Endothelial cell of umbilical vein (primary cell): ENCODE measurements around the gene LONP1.

ENCODE experiments used
- EZH2 ChIP-seq: IDR thresholded peaks from 2 replicates; pipeline ENCODE4 v1.6.1; 2012; ENCODE audit warnings: borderline replicate concordance, low read depth, mild to moderate bottlenecking, moderate library complexity, low read length, inconsistent platforms; ENCODE audit not compliant: severe bottlenecking
- FOS ChIP-seq: IDR thresholded peaks from 2 replicates; pipeline ENCODE4 v1.6.1; 2011; ENCODE audit warnings: mild to moderate bottlenecking, low read length, moderate library complexity, borderline replicate concordance; ENCODE audit not compliant: insufficient read depth
- GATA2 ChIP-seq: IDR thresholded peaks from 2 replicates; pipeline ENCODE4 v1.7.0; 2011; ENCODE audit warnings: low read depth, mild to moderate bottlenecking, moderate library complexity, mixed read lengths, low read length; ENCODE audit not compliant: insufficient read length, insufficient read depth
- MYC ChIP-seq: IDR thresholded peaks from one replicate; pipeline ENCODE4 v1.6.1; 2011; ENCODE audit warnings: mild to moderate bottlenecking, low read depth, low read length
- POLR2A ChIP-seq: IDR thresholded peaks from 2 replicates; pipeline ENCODE4 v1.6.1; 2012; ENCODE audit warnings: low read depth, mild to moderate bottlenecking, control low read depth, low read length
- TF ChIP-seq, protein P1 (sequence below), 2 donors: IDR thresholded peaks; 1 replicate in 1 of 2; 2 replicates in 1 of 2; pipeline ENCODE4 v1.5.1; 2011; ENCODE audit warnings: low read length in 2 of 2, mild to moderate bottlenecking in 2 of 2, moderate library complexity in 2 of 2, control low read depth in 1 of 2, inconsistent platforms in 1 of 2, low read depth in 1 of 2; ENCODE audit not compliant: insufficient read depth in 1 of 2; ENCODE audit errors: extremely low read depth in 1 of 2
- TF ChIP-seq, protein P2 (sequence below): IDR thresholded peaks from 2 replicates; pipeline ENCODE4 v1.6.1; 2011; ENCODE audit not compliant: insufficient read depth, insufficient read length

DNA sequence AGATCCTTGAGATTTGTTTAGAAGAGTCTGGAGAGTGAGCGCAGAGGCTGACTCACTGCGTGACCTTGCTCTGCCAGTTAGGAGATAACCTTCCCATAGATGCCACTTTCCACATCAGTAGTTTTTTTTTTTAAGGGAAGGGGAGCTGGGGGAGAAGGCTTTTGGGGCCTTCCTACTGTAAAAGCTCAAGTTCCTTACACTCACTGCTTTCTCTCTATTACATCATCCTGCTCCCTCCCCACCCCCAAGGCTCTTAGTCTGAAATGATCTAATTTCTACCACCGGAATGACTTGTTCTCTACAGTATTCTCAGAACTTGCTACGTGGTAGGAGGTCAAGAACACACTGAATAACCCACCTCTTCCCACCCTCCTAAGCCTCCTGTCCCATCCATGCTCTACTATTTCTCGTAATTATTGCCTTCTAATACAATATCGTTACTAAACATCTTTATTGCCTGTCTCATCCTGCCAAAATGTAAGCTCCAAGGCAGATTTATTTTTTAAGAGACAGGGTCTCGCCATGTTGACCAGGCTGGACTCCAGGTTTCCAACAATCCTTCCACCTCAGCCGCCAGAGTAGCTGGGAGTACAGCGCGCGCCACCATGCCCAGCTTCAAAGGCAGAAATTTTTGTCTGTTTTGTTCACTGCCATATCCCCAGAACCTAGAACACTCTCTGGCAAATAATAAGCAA, 1.2 kb downstream of the LONP1 start:
- TF ChIP-seq, protein P1, sequence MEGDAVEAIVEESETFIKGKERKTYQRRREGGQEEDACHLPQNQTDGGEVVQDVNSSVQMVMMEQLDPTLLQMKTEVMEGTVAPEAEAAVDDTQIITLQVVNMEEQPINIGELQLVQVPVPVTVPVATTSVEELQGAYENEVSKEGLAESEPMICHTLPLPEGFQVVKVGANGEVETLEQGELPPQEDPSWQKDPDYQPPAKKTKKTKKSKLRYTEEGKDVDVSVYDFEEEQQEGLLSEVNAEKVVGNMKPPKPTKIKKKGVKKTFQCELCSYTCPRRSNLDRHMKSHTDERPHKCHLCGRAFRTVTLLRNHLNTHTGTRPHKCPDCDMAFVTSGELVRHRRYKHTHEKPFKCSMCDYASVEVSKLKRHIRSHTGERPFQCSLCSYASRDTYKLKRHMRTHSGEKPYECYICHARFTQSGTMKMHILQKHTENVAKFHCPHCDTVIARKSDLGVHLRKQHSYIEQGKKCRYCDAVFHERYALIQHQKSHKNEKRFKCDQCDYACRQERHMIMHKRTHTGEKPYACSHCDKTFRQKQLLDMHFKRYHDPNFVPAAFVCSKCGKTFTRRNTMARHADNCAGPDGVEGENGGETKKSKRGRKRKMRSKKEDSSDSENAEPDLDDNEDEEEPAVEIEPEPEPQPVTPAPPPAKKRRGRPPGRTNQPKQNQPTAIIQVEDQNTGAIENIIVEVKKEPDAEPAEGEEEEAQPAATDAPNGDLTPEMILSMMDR (IDR thresholded peaks at IDR 0.05; ENCODE audit: extremely low read depth in 1 of 2, insufficient read depth in 1 of 2, low read depth in 1 of 2, low read length in 2 of 2), result no peak
- TF ChIP-seq EZH2 (no peak), GATA2 (no peak), MYC (no peak), POLR2A (no peak), FOS (no peak)
- TF ChIP-seq, protein P2, sequence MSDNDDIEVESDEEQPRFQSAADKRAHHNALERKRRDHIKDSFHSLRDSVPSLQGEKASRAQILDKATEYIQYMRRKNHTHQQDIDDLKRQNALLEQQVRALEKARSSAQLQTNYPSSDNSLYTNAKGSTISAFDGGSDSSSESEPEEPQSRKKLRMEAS, result no peak
